ENCODE measurements around the gene PDZD8.

The PDZD8 gene

GRCh38 chr10:117300671-117301070 is 74.6 kb downstream of the PDZD8 start:
- ATAC-seq = no peak
- TF ChIP-seq ZC3H10 (CRISPR knock-in tag; IDR thresholded peaks at IDR 0.05) (no peak), ZNF70 (CRISPR knock-in tag; IDR thresholded peaks at IDR 0.05) (no peak), CSDC2 (CRISPR knock-in tag; IDR thresholded peaks at IDR 0.05) (no peak), TSHZ2 (CRISPR knock-in tag; IDR thresholded peaks at IDR 0.05) (no peak), PPARA (CRISPR knock-in tag; IDR thresholded peaks at IDR 0.05; ENCODE audit: borderline replicate concordance) (no peak), ZFP30 (CRISPR knock-in tag; IDR thresholded peaks at IDR 0.05) (no peak), GLIS3 (CRISPR knock-in tag; IDR thresholded peaks at IDR 0.05) (no peak), TCF4 (CRISPR knock-in tag; IDR thresholded peaks at IDR 0.05; ENCODE audit: borderline replicate concordance) (no peak), ZFP3 (CRISPR knock-in tag; IDR thresholded peaks at IDR 0.05) (no peak), ISL1 (CRISPR knock-in tag; IDR thresholded peaks at IDR 0.05) (no peak), OSR1 (CRISPR knock-in tag; IDR thresholded peaks at IDR 0.05) (no peak), SNAI2 (CRISPR knock-in tag; IDR thresholded peaks at IDR 0.05) (no peak), POU6F1 (CRISPR knock-in tag; IDR thresholded peaks at IDR 0.05; ENCODE audit: borderline replicate concordance, low read depth) (no peak), TOX (CRISPR knock-in tag; IDR thresholded peaks at IDR 0.05; ENCODE audit: borderline replicate concordance) (no peak), BACH2 (CRISPR knock-in tag; IDR thresholded peaks at IDR 0.05; ENCODE audit: borderline replicate concordance) (no peak)

- ATAC-seq = no peak
- no peak for TF ChIP-seq ESRRG (CRISPR knock-in tag; IDR thresholded peaks at IDR 0.05)
- no peak for TF ChIP-seq PPARA (CRISPR knock-in tag; IDR thresholded peaks at IDR 0.05; ENCODE audit: borderline replicate concordance)
- no peak for TF ChIP-seq CSRNP3 (CRISPR knock-in tag; IDR thresholded peaks at IDR 0.05)
- TF ChIP-seq TCF4 (CRISPR knock-in tag; IDR thresholded peaks at IDR 0.05; ENCODE audit: borderline replicate concordance) = no peak
- TF ChIP-seq TSHZ2 (CRISPR knock-in tag; IDR thresholded peaks at IDR 0.05) = no peak
- TF ChIP-seq TOX (CRISPR knock-in tag; IDR thresholded peaks at IDR 0.05; ENCODE audit: borderline replicate concordance) = no peak
- TF ChIP-seq ISL1 (CRISPR knock-in tag; IDR thresholded peaks at IDR 0.05) = no peak
- TF ChIP-seq CREB5 (CRISPR knock-in tag; IDR thresholded peaks at IDR 0.05; ENCODE audit: low read depth) = no peak
- TF ChIP-seq OSR1 (CRISPR knock-in tag; IDR thresholded peaks at IDR 0.05) = no peak
- no peak for TF ChIP-seq PATZ1 (CRISPR knock-in tag; IDR thresholded peaks at IDR 0.05; ENCODE audit: borderline replicate concordance)
- no peak for TF ChIP-seq POU6F1 (CRISPR knock-in tag; IDR thresholded peaks at IDR 0.05; ENCODE audit: borderline replicate concordance, low read depth)
Measured at GRCh38 chr10:117299435-117299834, 75.8 kb downstream of the PDZD8 start.
